GM19238 (cell line): ENCODE data around the gene SLC9B2.
"Not testable (repeated sequence)": the region's sequence is repeated elsewhere in the genome, so short reads cannot be mapped to it uniquely, and the experiment has no call there.

ENCODE experiments used
- DNase-seq: peaks from one replicate; pipeline ENCODE4 v3.0.0; 2011; ENCODE audit warnings: low spot score; ENCODE audit not compliant: insufficient read length

SLC9B2 gene

DNA sequence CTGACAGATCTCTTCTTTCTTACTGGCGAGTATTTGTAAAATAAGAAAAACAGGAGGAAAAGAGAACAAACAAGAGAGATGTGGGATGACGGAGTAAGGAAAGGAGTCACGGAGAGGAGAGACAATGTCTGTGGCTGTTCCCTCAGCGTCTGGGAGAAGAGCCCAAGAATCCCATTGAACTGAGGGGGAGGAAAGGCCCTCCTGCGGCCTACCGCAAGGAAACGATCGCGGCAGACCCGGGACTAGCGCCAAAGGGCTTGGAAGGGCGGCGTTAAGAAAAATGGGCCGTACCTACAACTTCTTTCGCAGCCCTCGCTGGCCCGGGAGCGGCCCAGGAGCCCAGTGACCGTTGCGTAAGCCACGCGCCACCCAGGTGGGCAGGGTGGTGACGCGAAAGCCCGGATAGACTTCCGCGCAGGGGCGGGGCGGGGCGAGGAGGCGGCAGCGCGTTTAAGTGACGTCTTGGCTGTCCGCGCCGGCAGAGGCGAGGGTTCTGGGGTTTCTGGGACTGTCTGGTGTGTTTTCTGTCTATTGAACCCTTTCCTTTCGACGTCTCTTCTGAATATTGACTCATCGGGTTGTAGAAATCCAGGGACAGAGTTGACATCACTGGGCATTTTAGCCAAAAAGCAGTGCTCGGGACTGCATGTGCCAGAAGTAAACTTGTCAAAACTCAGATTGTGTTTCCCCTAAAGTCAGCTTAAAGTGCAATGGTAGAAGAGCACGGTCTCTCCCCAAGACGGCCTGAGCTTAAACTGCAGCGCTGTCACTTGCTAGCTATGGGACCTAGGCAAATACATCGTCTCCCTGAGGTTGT, 57.0 kb downstream of the SLC9B2 start, which contains the start of gene SLC9B1:
Gene SLC9B1 (minus strand): TSS at position 398 of the 817 bp plus-strand sequence. CDS start 27,994 bp downstream, outside the sequence.
- peak; percentile 63 for DNase-seq

DNA sequence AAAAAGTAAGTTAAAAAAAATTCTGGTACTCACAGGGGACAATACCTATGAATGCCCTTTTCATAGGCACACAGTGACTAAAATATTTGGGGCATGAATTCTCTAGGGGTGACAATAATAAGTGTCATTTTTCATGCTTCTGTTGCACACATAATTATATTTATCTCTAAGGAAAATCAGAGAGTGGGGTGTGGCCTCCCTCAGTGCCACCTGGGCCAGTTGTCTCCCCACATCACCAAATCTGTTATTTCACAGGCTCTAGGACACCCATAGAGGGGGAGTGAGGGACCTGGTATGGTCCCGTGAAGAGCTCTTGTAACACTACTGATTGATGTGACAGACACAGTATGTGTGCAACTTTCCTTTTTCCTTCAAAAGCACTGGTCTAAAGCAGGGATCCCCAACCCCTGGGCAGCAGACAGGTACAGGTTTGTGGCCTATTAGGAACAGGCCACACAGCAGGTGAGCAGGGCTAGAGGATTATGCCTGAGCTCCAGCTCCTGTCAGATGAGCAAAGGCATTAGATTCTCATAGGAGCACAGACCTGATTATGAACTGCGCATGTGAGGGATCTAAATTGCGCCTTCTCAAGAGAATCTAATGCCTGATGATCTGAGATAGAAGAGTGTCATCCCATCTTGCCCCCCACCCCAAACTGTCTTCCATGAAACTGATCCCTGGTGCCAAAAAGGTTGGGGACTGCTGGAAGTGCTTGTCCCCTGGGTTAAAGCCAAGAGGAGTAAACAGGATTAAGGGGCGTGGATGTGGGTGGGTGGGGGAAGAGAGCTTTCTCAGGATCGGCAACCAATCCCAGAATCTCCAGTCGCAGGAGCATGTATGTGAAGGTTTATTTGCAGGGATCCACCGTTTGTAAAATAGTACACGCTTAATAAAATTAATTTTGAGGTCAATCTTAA, 57.9 kb downstream of the SLC9B2 start:
- DNase-seq: no peak

DNA sequence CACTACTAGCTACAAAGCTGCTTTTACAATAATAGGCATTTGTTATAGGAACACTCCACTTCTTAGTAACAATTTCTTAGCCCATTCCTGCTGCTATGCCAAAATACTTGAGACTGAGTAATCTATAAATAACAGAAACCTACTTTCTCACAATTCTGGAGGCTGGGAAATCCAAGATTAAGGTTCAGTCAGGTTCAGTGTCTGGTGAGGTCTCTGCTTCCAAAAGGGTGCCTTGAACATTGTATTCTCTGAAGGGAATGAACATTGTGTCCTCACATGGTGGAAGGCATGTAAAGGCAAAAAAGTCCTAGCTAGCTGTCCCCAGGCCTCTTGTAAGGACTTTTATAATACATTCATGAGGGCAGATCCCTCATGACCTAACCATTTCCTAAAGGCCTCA, 64.0 kb downstream of the SLC9B2 start:
- no peak for DNase-seq

DNA sequence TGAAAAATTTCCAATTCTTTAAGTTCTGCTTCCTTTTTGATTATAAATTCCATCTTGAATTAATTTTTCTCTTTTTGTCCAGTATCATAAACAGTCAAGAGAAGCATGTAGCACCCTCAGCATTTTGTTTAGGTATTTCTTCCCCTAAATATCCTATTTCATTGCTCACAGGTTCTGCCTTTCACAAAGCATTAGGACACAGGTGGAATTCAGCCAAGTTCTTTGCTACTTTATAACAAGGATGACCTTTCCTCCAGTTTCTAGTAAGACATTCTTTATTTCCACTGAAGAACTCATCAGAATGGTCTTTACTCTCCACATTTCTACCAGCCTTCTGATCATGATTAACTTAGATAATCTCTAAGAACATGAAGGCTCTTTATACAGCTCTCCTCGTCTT, 64.5 kb downstream of the SLC9B2 start:
- DNase-seq: no peak

DNA sequence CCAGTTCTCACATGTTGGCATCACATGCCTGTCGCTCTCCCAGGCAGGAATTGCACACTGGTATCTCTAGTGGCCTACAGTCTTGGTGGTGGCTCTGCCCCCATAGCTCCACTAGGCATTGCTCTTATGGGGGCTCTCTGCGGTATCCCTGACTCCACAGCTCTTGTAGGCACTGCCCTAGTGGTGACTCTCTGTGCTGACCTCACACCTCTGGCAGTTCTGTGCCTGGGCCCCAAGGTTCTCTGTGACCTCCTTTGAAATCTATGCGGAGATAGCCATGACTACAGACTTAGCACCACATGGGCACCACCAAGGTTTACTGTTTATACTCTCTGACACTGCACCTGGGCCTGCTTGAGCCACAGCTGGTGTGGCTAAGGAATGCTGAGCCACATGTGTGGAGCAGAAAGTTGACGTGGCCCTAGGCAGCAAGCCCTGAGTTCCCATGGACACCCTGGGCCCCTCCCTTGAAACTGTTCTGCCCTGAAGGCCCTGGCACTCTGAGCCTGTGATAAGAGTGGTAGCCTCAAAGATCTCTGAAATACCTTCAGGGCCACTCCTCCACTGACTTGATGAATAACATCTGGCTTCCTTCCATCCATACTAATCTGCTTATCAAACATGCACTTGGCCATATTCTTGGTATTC, 65.1 kb downstream of the SLC9B2 start:
- no peak for DNase-seq

DNA sequence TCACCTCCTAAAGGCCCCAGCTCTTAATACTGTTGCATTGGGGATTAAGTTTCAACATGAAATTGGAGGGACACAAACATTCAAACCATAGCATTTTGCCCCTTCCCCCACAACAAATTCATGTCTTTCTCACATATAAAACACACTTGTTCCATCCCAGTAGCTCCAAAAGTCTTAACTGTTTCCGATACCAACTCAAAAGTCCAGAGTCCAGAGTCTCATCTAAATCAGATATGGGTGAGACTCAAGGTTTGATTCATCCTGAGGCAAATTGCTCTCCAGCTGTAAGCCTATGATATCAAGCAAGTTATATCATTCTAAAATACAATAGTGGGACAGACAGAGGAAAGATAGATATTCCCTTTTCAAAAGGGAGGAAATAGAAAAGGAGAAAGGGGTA, 65.8 kb downstream of the SLC9B2 start:
- no peak for DNase-seq

DNA sequence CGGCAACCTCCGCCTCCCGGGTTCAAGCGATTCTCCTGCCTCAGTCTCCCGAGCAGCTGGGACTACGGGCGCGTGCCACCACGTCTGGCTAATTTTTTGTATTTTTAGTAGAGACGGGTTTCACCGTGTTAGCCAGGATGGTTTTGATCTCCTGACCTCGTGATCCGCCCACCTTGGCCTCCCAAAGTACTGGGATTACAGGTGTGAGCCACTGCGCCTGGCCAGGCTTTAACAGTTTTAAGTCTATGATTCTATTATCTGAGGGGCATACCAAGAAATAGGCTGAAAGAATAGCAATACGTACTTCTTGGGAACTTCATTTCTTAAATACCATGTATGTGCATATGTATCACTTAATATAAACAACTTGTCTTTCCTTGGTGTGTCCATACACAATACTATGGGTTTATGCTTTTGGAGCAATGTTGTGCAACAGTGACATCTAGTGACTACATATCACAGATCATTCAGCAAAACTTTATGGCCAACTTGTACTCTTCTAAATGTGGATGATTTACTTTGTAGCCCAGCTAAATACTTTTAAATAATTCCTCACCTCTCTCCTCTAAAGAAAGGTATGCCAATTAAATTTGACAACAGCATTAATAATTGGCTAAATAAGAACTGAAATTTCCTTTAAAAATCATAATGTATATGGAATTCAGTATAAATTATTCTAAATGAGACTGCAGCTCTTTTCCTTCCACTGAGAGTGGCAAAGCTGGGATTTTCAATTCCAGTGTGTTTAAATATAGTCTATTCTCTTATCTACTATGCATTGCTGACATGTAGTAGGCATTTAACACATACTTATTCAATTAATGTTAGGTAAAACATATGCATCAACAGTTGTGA, 67.5 kb downstream of the SLC9B2 start:
- DNase-seq: no peak

DNA sequence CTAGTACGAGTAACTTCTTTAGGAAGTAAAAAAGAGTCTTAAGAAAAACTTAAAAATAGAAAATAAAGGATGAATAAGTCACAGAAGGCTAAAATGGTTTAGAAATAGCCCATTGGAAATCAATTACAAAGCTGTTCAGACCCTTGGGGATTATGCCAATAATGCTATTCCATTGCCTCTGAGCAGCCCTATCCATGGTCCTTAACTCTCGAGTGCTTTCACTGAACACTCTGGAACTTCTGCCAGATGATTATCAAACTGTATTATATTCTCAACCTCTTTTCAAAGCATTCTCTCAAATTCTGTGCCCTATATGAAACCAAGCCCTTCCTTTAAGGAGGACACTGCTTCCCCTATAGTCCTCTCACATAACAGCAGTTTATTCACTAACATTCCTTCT, 74.0 kb downstream of the SLC9B2 start:
- DNase-seq: no peak

DNA sequence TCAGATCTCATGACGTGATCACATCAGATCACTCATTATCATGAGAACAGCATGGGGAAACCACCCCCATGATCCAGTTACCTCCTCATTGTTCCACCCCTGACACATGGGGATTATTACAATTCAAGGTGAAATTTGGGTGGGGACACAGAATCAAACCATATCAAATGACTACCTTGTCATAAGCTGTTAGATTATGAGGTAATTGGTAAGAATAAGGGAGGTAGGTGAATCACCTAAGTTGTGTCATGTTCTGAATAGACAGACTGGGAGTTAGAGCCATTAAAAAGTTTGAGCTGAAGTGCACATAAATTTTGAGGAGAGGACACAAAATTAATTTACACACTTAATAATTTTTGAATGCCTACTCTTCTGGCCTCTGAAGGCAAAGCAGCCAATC, 81.8 kb downstream of the SLC9B2 start:
- DNase-seq: no peak

DNA sequence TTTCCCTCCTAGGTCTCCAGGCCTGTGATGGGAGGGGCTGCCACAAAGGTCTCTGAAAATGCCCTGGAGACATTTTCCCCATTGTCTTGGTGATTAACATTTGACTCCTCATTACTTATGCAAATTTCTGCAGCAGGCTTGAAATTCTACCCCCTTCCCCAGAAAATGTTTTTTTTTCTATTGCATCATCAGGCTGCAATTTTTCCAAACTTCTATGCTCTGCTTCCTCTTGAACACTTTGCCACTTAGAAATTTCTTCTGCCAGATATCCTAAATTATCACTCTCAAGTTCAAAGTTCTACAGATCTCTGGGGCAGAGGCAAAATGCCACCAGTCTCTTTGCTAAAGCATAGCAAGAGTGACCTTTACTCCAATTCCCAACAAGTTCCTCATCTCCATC, 82.6 kb downstream of the SLC9B2 start:
- not testable (repeated sequence) for DNase-seq

DNA sequence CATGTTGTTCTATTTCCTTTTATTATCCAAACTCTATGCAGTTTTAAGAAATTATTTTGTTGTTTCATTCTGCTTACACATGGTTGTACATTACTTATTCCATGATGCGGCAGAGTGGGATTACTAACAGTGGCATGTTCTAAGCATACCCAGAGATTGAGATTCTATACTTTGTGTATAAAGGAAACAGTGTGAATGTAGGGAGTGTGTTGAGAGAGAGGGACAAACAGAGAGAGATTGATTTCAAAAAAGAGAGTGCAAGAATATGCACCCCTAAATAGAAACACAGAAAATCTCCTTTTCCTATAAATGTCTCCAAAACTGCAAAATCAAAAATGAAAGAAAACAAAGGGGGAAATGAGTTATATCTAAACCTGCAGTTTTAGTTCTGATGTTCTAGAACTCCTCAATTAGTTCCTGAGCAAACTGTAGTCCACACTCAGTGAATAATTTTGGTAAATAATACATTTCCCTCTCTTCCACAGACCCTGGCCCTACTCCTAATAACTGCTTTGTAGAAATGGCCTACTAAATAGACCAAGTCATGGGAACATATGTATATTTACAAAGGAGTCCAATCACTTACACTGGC, 88.0 kb downstream of the SLC9B2 start:
- no peak for DNase-seq

DNA sequence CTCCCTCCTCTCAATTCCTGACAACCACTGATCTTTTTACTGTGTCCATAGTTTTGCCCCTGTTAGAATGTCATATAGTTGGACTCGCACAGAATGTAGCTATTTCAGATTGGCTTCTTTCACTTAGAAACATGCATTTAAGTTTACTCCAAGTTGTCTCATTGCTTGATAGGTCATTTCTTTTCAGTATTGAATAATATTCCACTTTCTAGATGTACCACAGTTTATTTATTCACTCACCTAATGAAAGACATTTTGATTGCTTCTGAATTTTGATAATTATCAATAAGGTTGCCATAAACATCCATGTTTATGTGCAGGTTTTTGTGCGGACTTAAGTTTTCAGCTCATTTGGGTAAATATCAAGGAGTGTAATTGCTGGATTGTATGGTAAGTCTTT, 95.6 kb downstream of the SLC9B2 start:
- no peak for DNase-seq
